HG02642 (cell line): ENCODE results near the gene SCAF1.

ENCODE experiments used
- ATAC-seq: cut with Tn5 transposase; IDR thresholded peaks from one replicate; pipeline ENCODE4 v1.9.1; 2021; ENCODE audit warnings: mild to moderate bottlenecking; ENCODE audit not compliant: unreplicated experiment, poor library complexity

Gene SCAF1

GRCh38 chr19:49664171-49665035 lies 22.4 kb downstream of the SCAF1 start:
- peak; percentile 44 for ATAC-seq

- ATAC-seq, result no peak
These were observed 23.0 kb downstream of the SCAF1 start for GRCh38 chr19:49665036-49665350.

GRCh38 chr19:49665351-49666119 lies 23.5 kb downstream of the SCAF1 start, which contains the start of the genes BCL2L12 and IRF3:
TSS of gene BCL2L12 (plus strand) at chr19:49665933. CDS start at chr19:49666693, 760 bp downstream.
TSS of gene IRF3 (minus strand) at chr19:49665857. CDS start at chr19:49664838, 1,019 bp downstream.
- ATAC-seq, result peak; percentile 81

DNA sequence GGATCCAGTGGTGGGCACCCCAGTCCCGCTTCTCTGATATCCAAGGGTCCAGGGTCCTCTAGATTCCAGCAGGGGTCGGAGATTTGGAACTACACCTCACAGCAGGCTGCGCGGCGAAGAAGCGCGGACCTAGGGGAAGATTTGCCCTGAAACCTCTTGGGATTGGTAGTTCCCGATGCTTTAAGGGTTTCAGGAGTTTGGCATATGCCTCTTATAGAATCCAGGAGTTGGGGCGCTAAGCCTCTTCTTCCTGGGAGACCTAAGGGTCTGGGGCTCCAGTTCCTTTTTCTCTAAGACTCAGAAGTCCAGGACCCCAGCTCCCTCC lies 24.1 kb downstream of the SCAF1 start:
- no peak for ATAC-seq

- no peak for ATAC-seq
These were observed 25.5 kb downstream of the SCAF1 start for GRCh38 chr19:49667473-49667872.

DNA sequence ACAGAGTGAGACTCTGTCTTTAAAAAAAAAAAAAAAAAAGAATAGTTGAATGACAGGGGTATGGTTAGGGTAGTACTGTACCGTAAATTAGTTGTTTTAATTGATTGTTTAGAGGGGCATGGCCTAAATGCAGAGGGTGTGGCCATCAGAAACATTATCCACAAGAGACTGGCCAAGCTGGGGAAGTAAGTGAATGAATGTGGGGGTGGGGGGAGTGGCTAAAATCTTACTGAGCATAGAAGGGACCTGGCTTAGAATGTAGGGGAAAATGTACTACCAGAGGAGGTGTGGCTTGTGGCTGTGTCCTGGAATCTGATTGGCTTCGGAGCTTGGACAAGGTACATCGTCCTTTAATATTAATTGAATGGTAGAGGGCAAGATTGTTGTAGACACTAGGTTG lies 27.5 kb downstream of the SCAF1 start:
- ATAC-seq, result no peak

DNA sequence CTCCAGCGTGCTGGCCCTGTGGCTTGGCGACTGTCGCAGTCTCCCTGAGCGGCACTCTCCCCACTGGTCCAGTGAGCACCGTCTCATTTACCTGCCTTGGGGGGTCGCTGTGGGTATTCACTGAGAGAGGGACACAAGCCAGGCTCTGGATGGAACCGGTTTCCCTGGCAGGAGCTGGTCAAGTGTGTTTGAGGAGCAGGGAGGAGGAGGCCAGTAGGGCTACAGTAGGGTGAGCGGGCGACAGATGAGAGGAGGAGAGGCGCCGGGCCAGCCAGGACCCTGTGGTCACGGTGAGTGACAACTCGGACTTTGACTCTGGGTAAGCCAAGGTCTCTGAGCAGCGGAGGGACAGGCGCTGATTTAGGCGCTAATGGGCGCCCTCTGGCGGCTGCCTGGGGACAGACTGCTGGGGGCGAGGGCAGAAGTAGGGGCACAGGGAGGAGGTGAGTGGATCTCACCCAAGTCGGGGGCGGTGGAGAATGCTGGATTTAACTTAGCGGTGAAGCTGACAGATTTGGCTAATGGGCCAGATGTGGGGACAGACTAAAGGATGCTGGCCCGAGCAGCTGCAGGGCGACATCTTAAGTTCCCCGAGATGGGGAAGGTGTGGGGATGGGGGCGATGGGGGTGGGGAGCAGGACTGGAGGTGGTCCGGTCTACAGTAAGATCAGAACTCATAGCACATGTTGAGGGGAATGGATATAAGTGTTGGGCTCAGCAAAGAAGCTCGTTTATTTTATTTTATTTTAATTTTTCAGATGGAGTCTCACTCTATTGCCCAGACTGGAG lies 30.3 kb downstream of the SCAF1 start:
- ATAC-seq, result no peak

- ATAC-seq, result peak; percentile 27
These were observed 34.3 kb downstream of the SCAF1 start for GRCh38 chr19:49676136-49676783.

GRCh38 chr19:49676784-49677230 lies 34.8 kb downstream of the SCAF1 start:
- ATAC-seq, result peak; percentile 75

GRCh38 chr19:49677231-49677900 lies 35.4 kb downstream of the SCAF1 start, which contains the start of gene PRMT1:
TSS of gene PRMT1 (plus strand) at chr19:49677271. CDS start at chr19:49677281, 10 bp downstream.
- no peak for ATAC-seq

GRCh38 chr19:49677901-49678674 lies 36.1 kb downstream of the SCAF1 start:
- no peak for ATAC-seq

DNA sequence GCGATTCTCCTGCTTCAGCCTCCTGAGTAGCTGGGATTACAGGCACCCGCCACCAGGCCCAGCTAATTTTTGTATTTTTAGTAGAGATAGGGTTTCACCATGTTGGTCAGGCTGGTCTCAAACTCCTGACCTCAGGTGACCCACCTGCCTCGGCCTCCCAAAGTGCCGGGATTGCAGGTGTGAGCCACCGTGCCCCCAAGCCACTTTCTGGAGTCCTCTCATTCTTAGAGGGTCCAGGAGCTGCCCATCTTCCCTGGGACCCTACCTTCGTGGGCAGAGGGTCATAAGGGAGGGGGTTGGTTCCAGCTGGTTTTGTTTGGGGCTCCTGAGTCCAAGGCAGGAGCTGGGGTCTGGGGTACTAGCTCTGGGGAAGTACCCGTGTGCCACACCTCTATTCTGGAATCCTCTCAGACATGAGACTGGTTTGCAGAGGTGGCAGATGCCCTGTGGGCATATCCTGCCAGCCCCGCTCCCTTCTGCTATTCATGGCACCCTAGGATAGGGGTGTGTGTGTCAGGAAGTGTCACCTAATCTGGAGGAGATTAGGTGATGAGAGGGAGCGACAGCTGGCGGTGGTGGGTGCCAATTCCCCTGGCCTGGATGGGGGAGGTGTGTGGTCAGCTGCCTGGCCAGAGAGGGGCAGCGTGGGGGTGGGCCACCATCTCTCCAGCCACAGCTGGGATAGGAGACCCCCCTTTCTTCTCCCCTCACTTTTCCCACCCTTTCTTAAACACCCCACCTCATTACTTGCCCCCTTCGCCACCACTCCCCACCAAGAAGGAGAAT lies 37.2 kb downstream of the SCAF1 start:
- ATAC-seq, result no peak

GRCh38 chr19:49679771-49680413 lies 37.9 kb downstream of the SCAF1 start:
- ATAC-seq, result no peak

- ATAC-seq, result no peak
These were observed 38.7 kb downstream of the SCAF1 start for GRCh38 chr19:49680421-49681351.

DNA sequence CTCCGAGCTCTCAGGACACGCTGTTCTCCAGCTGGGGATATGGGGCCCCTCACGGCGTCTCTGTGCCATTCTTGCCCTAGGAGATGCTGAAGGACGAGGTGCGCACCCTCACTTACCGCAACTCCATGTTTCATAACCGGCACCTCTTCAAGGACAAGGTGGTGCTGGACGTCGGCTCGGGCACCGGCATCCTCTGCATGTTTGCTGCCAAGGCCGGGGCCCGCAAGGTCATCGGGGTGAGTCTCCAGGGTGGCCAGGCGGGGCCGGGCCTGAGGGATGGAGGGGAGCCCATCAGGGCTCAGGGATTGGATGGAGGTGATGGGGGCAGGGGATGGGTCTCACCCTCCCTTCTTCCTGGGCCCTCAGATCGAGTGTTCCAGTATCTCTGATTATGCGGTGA lies 39.8 kb downstream of the SCAF1 start:
- no peak for ATAC-seq

DNA sequence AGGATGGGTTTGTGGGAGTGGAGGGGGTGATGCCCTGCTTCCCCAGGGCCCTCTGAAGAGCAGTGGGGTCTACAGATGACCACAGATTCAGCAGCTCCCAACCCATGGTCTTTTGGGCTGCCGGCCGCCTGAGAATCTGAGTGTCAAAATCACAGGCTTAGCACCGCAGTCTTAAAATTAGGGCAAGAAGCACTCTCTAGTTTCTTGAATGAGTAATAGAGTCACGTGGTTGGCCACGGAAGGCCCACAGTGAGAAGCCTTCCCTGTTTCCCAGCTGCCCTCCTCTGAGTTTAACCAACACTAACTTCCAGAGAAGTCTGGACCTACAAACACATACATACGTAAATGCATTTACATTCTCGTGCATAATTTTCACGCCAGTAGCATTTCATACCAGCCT lies 40.3 kb downstream of the SCAF1 start:
- ATAC-seq, result no peak
